ENCODE data around the gene MAML1.

GRCh38 chr5:179814090-179814489 is 81.5 kb downstream of the MAML1 start:
- TF ChIP-seq POLR2AphosphoS5 (IDR thresholded peaks at IDR 0.05; ENCODE audit: low read depth, low read length) (no peak), TAF1 (IDR thresholded peaks at IDR 0.05; ENCODE audit: low read depth, low read length) (no peak)
